HepG2 (cell line): Measurements from ENCODE around the gene STYXL1. TPM values are rescaled to one million over a fixed set of nuclear protein-coding genes. Genes with fewer than 3 reads are reported as not detected.
A peak's percentile ranks its signal among the peaks of the same experiment; 100 is the strongest.

ENCODE experiments used
- ATAC-seq: fragments of 200-7000 bp; cut with Tn5 transposase; 3 replicates; pipeline ENCODE4 v1.9.1; 2020; ENCODE audit warnings: mild to moderate bottlenecking, moderate library complexity
- BruUV-seq: library from RNA; stranded (reverse); fragments of 400-500 nt; replicated peaks from 2 replicates; lab custom pipeline; 2021; lab: Mats Ljungman, UMichigan
- CTCF ChIA-PET: fragments of 300-600 bp; formaldehyde crosslinking; extraction: SDS; loops from one replicate; lab custom pipeline; 2021; ENCODE audit warnings: low total read pairs, inconsistent platforms, low intra/inter-chr PET ratio; lab: Yijun Ruan, JAX
- POLR2A ChIA-PET: fragments of 350-600 bp; sonication (Branson Sonifier 250); formaldehyde crosslinking; loops from one replicate; lab custom pipeline; 2020; ENCODE audit warnings: antibody characterized with exemption, inconsistent platforms; lab: Yijun Ruan, JAX
- DNase-seq: peaks from one replicate; pipeline ENCODE4 v3.0.0-alpha.2; 2015; ENCODE audit warnings: low spot score
- FAIRE-seq: peaks from 3 replicates; lab custom pipeline; 2011; peaks lifted over from hg19 to GRCh38; lab: Jason Lieb, UNC
- H2AFZ ChIP-seq: one replicate; pipeline ENCODE4 v1.6.1; 2011; ENCODE audit warnings: low read length, inconsistent platforms
- H3K27ac ChIP-seq: fragments of 300-600 bp; 3 replicates; pipeline ENCODE4 v1.8.0; 2011; ENCODE audit warnings: mixed run types, mild to moderate bottlenecking, mixed read lengths, low read length, inconsistent platforms; ENCODE audit not compliant: insufficient read depth; ENCODE audit errors: extremely low read length
- H3K27me3 ChIP-seq, 2 experiments: fragments of 200-600 bp in 1 of 2; 2 replicates in 1 of 2; 3 replicates in 1 of 2; pipeline versions ENCODE4 v1.6.0 to v1.8.0; 2011; ENCODE audit warnings: low read length in 2 of 2, mild to moderate bottlenecking in 2 of 2, moderate library complexity in 2 of 2, inconsistent platforms in 1 of 2; ENCODE audit not compliant: insufficient read depth in 2 of 2, control insufficient read depth in 1 of 2
- H3K36me3 ChIP-seq, 2 experiments: fragments of 200-600 bp in 1 of 2; replicated peaks in 1 of 2; 2 replicates in 1 of 2; 3 replicates in 1 of 2; pipeline versions ENCODE4 v1.5.1 to v1.8.0; 2011; ENCODE audit warnings: low read length in 2 of 2, inconsistent platforms in 1 of 2; ENCODE audit not compliant: insufficient read depth in 2 of 2, control insufficient read depth in 1 of 2
- H3K4me1 ChIP-seq: 2 replicates; pipeline ENCODE4 v1.5.1; 2012; ENCODE audit warnings: low read length, inconsistent platforms; ENCODE audit not compliant: insufficient read depth
- H3K4me2 ChIP-seq: 2 replicates; pipeline ENCODE4 v1.6.0; 2011; ENCODE audit warnings: low read depth, low read length, inconsistent platforms
- H3K4me3 ChIP-seq, 3 experiments: fragments of 200-600 bp in 1 of 3; sonication (generic), shearing (Covaris generic) in 1 of 3; replicated peaks in 1 of 3; 2 replicates each; pipeline ENCODE4 v1.5.1; 2011 to 2016; ENCODE audit warnings: low read length in 3 of 3, inconsistent platforms in 2 of 3, low read depth in 2 of 3, mild to moderate bottlenecking in 2 of 3, control low read depth in 1 of 3, mixed read lengths in 1 of 3; ENCODE audit not compliant: insufficient read depth in 1 of 3
- H3K79me2 ChIP-seq: one replicate; pipeline ENCODE4 v1.6.1; 2011; ENCODE audit warnings: low read length, inconsistent platforms; ENCODE audit not compliant: insufficient read depth
- H3K9ac ChIP-seq: 2 replicates; pipeline ENCODE4 v1.6.0; 2011; ENCODE audit warnings: mild to moderate bottlenecking, low read depth, low read length, inconsistent platforms; ENCODE audit not compliant: insufficient read depth
- H3K9me3 ChIP-seq: 2 replicates; pipeline ENCODE4 v1.5.1; 2012; ENCODE audit warnings: mild to moderate bottlenecking, low read length
- H4K20me1 ChIP-seq: 2 replicates; pipeline ENCODE4 v1.6.0; 2011; ENCODE audit warnings: inconsistent platforms, mild to moderate bottlenecking, low read length, moderate library complexity; ENCODE audit not compliant: insufficient read depth
- ARNT ChIP-seq: fragments of 450-650 bp; IDR thresholded peaks from 2 replicates; pipeline ENCODE4 v1.6.1; 2017
- GPN1 ChIP-seq: sonication (generic); formaldehyde crosslinking; IDR thresholded peaks from 2 replicates; pipeline ENCODE4 v1.5.1; 2020; ENCODE audit warnings: missing genetic modification reagents, borderline replicate concordance
- NFATC3 ChIP-seq: sonication (generic); formaldehyde crosslinking; IDR thresholded peaks from 2 replicates; pipeline ENCODE4 v1.5.1; 2020; ENCODE audit warnings: mild to moderate bottlenecking, missing genetic modification reagents
- RFX5 ChIP-seq: IDR thresholded peaks from 2 replicates; pipeline ENCODE4 v1.6.1; 2011; ENCODE audit warnings: low read depth, low read length, improper control_type of control experiment
- SIX1 ChIP-seq: sonication (generic); formaldehyde crosslinking; IDR thresholded peaks from 2 replicates; pipeline ENCODE4 v1.4.0; 2020; ENCODE audit warnings: missing genetic modification reagents, borderline replicate concordance
- ZNF281 ChIP-seq: sonication (generic); formaldehyde crosslinking; IDR thresholded peaks from 2 replicates; pipeline ENCODE4 v1.4.0; 2020; ENCODE audit warnings: missing genetic modification reagents, borderline replicate concordance
- WGBS: methylation state at CpG from one replicate; pipeline ENCODE4 v1.1.6; 2017; ENCODE audit warnings: low lambda C conversion rate; 5-methylcytosine and 5-hydroxymethylcytosine counted together
- in situ Hi-C: cut with HindIII; loops from 2 replicates; pipeline ENCODE4 v1.10.0; 2017; ENCODE audit warnings: low pct_unique_long_range_greater_than_20kb; ENCODE audit not compliant: extremely low pct_ligation_motif_present
- intact Hi-C: fragments of 100-400 bp; cut with micrococcal nuclease; formaldehyde crosslinking; loops from one replicate; pipeline ENCODE4 v1.10.0; 2022; ENCODE audit not compliant: unreplicated experiment
- polyA plus RNA-seq, 8 experiments: library from polyadenylated mRNA; depleted of rRNA in 3 of 8; stranded (reverse) in 7 of 8; unstranded in 1 of 8; fragments of >200 nt; fragmentation: Illumina TruSeq in 4 of 8; extraction: Trizol in 4 of 8; gene quantifications; 2 replicates each; pipeline versions ENCODE4 v1.2.1 to v1.2.3, GENCODE V29; 2011 to 2016; ENCODE audit warnings: low read depth in 4 of 8, missing spikeins in 1 of 8, mixed read lengths in 1 of 8; ENCODE audit not compliant: insufficient read depth in 1 of 8
- total RNA-seq, 5 experiments: library from RNA; depleted of rRNA; stranded (reverse); fragments of >200 nt; fragmentation: Illumina TruSeq; extraction: Trizol; gene quantifications; 2 replicates each; pipeline ENCODE4 v1.2.3, GENCODE V29; 2016; ENCODE audit warnings: low read depth in 1 of 5
- TF ChIP-seq, protein P1 (sequence below): sonication (generic); formaldehyde crosslinking; IDR thresholded peaks from 2 replicates; pipeline ENCODE4 v1.4.0; 2020; ENCODE audit warnings: missing genetic modification reagents
- TF ChIP-seq, protein P2 (sequence below): sonication (generic); formaldehyde crosslinking; IDR thresholded peaks from 2 replicates; pipeline ENCODE4 v1.5.0; 2020; ENCODE audit warnings: mild to moderate bottlenecking, missing genetic modification reagents

STYXL1 gene
- total and polyA plus RNA-seq, 2 of the 13 experiments (the other 11 are each of a cell fraction or from before 2014, with no cell fraction given) = 23.9 to 38.3 TPM

GRCh38 chr7:75967487-75967997 is 80.3 kb downstream of the STYXL1 start (continued):
- TF ChIP-seq NFATC3 (no peak), GPN1 (CRISPR knock-in tag) (no peak), ARNT (no peak), SIX1 (no peak)
- TF ChIP-seq, protein P1, sequence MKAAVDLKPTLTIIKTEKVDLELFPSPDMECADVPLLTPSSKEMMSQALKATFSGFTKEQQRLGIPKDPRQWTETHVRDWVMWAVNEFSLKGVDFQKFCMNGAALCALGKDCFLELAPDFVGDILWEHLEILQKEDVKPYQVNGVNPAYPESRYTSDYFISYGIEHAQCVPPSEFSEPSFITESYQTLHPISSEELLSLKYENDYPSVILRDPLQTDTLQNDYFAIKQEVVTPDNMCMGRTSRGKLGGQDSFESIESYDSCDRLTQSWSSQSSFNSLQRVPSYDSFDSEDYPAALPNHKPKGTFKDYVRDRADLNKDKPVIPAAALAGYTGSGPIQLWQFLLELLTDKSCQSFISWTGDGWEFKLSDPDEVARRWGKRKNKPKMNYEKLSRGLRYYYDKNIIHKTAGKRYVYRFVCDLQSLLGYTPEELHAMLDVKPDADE = no peak

DNA sequence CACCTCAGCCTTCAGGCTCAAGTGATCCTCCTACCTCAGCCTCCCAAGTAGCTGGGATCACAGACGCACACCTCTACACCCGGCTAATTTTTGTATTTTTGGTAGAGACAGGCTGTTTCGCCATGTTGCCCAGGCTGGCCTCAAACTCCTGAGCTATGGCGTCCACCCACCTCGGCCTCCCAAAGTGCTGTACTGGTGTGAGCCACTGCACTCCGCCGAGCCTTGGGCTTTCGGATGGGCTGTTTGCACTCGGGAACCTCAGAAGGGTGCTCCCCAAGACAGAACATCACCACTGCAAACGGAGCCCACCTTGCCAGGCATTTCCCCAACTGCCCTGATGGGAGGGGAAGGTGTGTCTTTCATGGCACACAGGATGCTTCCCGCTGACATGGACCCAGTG is 80.7 kb downstream of the STYXL1 start:
- WGBS = 96% methylated on average over 11 of the region's 11 CpGs
- TF ChIP-seq, protein P2, sequence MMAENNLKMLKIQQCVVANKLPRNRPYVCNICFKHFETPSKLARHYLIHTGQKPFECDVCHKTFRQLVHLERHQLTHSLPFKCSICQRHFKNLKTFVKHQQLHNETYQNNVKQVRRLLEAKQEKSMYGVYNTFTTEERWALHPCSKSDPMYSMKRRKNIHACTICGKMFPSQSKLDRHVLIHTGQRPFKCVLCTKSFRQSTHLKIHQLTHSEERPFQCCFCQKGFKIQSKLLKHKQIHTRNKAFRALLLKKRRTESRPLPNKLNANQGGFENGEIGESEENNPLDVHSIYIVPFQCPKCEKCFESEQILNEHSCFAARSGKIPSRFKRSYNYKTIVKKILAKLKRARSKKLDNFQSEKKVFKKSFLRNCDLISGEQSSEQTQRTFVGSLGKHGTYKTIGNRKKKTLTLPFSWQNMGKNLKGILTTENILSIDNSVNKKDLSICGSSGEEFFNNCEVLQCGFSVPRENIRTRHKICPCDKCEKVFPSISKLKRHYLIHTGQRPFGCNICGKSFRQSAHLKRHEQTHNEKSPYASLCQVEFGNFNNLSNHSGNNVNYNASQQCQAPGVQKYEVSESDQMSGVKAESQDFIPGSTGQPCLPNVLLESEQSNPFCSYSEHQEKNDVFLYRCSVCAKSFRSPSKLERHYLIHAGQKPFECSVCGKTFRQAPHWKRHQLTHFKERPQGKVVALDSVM (CRISPR knock-in tag) = peak; percentile 48
- TF ChIP-seq ZNF281 (CRISPR knock-in tag) (no peak), RFX5 (no peak)
- peaks cover 57% of the 10 kb centered on the region for H4K20me1 ChIP-seq
- DNase-seq (no peak), FAIRE-seq (no peak), ATAC-seq (no peak)
- H2AFZ ChIP-seq = no peak overlapping the region
- ChIA-PET POLR2A (no interaction called here), CTCF (no interaction called here)
- no peak overlapping the region for H3K4me3 ChIP-seq
- H3K9ac ChIP-seq = no peak overlapping the region
- intact Hi-C loops (no loop called here), in situ Hi-C loops (no loop called here)
- H3K9me3 ChIP-seq = no peaks in the 10 kb centered on the region
- H3K27me3 ChIP-seq = no peaks in the 10 kb centered on the region
- peaks cover 49% of the 10 kb centered on the region for H3K4me1 ChIP-seq
- H3K79me2 ChIP-seq = peaks cover 47% of the 10 kb centered on the region
- H3K36me3 ChIP-seq = peaks cover 39 to 86% of the 10 kb centered on the region in 2 experiments
- no peak overlapping the region for H3K27ac ChIP-seq
- no TSS peak for BruUV-seq
- H3K4me2 ChIP-seq = no peak overlapping the region
